HG03378 (cell line): ENCODE measurements around the gene RTF1.

Source experiments
- ATAC-seq: cut with Tn5 transposase; IDR thresholded peaks from one replicate; pipeline ENCODE4 v1.9.1; 2021; ENCODE audit warnings: mild to moderate bottlenecking, moderate library complexity; ENCODE audit not compliant: unreplicated experiment

Gene RTF1

DNA sequence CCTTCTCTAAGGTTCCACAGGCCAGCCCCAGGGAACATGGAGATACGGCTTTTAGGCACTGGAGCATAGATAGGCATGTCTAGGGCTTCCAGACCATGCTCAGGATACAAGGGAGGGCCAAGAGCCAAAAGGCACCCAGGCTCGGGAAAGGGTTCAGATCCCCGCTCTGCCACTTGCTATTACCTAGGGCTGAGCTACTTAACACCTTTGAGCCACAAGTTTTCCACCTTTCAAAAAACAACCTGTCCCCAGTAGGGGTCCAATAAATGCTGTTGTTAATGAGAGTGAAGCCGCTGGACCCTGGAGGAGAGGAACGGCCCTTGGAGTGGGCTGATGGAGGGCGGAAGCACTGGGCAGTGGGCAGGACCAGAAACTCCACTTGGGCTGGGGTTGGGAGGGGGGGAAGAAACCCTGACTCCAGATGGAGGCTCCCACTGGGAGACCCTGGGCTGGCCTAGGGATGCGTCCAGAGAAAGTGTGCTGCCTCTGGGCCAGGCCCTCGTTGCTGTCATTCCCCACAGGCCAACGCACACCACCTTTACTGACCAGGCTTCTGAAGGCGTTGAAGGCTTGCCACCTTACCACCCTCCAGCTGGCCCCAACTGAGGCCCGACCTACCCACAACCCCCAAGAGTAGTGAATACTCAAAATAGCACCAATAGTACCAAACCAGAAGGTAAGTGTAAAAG is 68.2 kb downstream of the RTF1 start:
- no peak for ATAC-seq

DNA sequence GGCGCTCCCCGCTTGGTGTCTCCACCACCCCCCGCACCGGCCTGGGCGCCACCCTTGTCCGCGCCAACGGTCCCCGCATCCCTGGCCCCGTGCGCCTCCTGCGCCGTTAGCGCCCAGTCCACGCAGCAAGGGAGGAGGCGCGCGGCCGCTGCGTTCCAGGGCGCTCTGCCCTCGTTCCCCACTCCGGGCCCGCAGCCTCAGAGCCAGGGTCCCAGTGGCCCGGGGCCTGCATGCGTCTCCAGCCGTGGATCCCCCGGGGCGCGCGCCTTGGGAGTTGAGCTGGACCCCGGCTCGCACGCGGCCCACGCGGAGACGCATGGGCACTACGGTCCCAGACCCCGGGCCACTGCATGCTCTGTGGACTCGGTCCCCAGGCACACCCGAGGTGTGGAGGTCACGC is 69.4 kb downstream of the RTF1 start:
- ATAC-seq = no peak

DNA sequence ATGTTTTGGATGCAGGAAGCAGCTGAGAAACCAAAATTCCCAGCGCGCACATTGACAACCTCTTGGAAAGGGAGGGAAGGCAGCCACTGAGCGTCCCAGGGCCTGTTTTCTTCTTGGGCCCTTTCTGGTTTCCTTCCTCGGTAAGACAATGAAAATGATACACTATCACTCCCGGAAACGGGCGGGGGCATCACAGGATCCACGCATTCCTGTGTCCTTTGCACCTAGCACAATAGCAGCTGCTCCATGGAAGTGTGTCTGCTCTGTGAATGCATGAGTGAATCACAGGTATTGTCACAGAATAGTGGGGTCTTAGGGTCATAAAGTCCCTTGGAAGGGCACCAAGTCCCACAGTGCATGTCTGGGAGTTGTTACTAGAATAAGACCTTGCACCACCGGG is 70.5 kb downstream of the RTF1 start:
- no peak for ATAC-seq

DNA sequence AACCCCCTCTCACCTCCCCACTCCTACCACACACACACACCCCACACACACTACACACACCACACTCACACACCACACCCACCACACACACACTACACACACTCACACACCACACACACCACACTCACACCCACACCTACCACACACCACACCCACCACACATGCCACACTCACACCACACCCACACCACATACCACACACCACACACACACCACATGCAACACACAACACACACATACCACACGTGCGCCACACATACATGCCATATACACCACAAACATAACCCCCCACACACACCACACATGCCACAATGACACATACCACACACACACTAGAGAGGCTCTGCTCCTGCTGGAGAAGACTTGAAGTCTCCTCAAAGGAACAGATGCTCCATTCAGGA is 70.9 kb downstream of the RTF1 start:
- ATAC-seq = no peak

- no peak for ATAC-seq
Measured at GRCh38 chr15:41489641-41490040, 72.7 kb downstream of the RTF1 start.

DNA sequence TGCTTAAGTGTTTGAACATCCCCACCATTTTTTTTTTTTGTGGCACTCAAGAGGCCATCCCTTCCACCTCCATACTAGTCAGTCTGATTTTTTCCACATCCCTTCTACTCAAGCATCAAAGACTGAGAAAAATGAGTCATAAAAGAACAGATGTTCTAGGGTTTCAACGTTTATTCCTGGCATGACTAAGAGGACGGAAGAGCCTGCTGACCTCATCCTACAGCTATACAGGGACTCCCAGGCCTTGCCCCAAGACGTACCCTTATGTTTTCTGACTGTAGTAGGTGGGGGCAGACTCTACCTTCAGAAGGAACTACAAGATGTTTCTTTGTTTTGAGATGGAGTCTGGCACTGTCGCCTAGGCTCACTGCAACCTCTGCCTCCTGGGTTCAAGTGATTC is 73.5 kb downstream of the RTF1 start:
- no peak for ATAC-seq

DNA sequence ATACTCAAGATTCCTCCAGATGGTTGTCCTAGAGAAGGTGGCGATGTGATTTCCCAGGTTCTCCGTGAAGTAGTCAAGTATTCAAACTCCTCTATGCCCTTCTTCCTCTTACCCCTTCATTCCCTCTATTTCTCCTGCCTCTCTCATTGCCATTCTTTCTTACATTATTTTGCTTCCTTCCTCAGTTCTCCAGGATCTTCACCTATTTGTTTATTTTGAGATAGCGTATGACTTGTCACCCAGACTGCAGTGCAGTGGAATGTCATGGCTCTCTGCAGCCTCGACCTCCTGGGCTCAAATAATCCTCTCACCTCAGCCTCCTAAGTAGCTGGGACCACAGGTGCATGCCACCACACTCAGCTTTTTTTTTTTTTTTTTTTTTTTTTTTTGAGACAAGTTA is 75.0 kb downstream of the RTF1 start:
- no peak for ATAC-seq

- ATAC-seq = no peak
Measured at GRCh38 chr15:41492597-41493204, 75.8 kb downstream of the RTF1 start.

DNA sequence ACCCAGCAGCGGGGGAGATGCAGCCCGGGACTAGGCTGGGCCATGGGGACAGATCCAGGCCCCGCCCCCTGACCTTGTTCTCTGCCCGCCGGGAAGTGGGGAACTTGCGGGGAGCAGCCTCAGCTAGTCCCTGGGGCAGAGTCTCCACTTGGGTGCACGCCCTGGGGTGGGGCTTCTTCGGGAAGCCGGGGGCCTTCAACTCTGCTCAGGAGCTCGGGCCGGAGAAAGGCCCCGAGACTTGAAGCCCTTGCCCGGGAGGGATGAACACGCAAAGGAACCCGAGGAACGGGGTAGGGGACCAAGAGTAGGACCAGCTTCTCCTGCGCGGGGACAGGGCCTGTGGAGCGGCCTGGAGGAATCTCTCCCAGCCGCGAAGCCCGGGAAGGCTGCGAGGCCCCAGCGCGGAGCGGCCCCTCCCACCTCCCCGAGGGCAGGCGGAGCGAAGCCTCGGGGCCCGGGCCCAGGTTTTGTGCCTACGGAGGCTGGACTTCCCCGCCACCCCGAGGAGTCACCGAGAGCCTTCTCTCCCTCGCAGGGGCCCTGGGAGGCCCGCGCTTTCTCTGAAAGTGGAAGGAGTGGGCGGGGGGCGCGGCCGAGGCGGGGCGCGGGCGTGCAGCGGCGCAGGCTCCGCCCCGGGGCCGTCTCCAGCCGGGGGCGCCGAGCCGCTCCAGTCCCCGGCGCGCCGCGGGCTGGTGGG is 76.5 kb downstream of the RTF1 start, which contains the start of gene ITPKA:
ITPKA (plus strand) TSS at position 670 of the 697 bp plus-strand sequence. CDS start 54 bp downstream, outside the sequence.
- ATAC-seq = peak; percentile 60

- no peak for ATAC-seq
Measured at GRCh38 chr15:41493902-41494189, 77.0 kb downstream of the RTF1 start.

GRCh38 chr15:41494190-41494921 is 77.5 kb downstream of the RTF1 start:
- no peak for ATAC-seq

DNA sequence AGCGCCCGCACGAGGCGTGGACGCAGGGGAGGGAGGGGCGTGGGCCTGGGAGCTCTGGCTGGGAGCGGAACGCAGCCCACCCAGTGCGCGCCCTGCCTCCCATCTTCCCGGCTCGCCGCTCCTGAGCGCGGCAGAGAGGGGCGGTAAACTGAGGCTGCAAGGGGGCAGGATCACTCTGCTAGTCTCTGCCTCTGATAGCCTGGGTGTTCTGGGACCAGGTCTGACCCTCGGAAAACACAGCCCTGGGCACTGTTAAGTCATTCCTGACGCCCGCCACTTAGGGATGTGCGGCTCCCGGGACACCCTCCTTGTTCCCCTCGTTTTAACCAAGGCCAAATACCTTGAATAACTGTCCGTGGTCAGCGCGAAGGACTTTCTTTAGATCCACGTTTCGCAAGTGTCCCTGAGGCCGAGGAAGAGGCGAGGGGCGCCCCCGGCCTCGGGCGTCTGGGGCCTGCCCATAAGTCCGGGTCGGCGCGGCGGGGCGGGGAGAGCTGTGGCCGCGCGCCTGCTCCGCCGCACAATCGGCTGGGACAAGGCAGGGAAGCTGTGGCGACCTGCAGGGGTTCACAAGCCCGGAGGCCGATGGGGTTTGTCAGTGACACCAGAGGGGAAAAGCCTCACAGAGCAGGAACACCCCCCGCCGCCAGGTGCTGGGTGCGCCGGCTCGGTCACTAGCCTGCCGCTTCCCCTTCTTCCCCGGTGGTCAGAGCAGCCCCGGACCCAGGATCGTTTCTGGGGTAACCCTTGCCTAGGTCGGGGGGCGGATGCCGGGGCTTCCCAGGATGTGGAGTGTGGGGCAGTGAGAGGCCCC is 78.2 kb downstream of the RTF1 start:
- ATAC-seq = no peak

DNA sequence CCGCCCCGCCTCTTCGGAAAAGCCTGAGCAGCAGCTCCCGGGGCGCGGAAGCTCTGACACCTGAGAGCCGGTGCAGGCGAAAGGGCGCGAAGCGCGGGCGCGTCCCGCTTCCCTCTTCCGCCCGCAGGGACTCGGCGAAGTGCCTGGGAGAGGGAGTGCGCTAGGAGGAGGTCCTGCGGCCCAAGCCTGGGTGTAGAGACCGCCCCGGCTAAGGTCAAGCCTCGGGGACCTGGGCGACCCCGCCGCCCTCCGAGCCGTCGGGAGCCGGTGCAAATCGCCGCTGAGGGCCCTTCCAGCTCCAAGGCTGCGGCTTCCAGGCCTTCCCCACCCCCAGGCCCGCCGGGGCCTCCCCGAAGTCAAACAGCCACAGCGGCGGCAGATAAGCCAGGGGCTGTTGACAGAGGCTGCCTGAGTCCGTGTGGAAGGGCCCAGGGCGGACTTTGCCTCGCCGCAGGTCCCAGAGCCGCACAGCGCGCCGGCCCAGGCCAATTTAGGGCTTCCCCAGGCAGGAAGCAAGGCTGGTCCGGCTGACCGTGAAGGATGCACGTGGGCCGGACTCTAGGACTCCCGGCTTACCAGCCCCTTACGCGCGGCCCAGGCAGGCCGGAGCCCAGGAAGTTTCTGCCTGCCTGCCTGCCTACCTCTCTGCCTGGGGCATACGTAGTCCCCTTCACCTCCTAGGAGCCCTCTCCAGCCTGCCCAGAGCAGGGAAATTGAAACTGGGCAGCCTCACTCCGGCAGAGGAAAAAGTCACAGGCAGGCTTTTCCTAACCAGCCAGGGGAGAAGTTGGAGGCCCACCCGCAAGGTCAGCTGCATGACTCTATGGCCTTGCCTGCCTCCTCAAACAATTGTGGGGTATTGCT is 79.1 kb downstream of the RTF1 start:
- no peak for ATAC-seq

GRCh38 chr15:41498657-41499056 is 81.8 kb downstream of the RTF1 start:
- no peak for ATAC-seq

DNA sequence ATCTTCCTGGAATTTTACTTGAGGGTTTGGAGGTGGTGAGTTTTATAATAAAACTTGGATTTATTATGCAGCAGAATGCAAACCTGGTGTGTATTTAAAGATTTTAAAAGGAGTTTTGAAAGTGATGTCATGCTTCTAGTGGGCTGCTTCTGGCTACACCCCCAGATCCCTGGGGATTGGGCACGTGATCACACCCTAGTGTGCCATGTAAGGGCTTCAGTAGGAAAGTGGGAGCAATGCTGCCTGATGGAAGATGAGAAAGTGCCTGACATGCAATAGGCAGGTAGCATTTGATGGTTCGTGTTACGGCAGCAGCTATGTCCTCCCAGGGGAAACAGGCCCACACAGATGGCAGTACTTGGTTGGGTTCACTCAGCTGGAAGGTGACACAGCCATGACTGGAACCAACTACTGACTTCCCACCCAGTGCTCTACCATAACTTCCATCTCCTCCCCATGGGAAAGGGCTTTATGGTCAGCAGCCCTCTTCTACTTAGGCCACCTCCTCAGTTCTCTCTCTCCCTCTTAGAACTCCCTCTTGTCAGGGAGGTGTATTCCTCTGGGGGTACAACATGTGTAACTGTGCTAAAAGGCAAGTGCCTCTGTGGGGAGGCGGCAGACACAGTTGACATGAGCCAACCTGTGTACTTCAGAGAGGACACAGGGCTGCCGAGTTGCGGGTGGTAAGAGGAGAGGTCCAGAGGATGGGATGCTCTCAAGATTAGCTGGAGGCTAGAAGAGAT is 82.4 kb downstream of the RTF1 start:
- ATAC-seq = no peak

DNA sequence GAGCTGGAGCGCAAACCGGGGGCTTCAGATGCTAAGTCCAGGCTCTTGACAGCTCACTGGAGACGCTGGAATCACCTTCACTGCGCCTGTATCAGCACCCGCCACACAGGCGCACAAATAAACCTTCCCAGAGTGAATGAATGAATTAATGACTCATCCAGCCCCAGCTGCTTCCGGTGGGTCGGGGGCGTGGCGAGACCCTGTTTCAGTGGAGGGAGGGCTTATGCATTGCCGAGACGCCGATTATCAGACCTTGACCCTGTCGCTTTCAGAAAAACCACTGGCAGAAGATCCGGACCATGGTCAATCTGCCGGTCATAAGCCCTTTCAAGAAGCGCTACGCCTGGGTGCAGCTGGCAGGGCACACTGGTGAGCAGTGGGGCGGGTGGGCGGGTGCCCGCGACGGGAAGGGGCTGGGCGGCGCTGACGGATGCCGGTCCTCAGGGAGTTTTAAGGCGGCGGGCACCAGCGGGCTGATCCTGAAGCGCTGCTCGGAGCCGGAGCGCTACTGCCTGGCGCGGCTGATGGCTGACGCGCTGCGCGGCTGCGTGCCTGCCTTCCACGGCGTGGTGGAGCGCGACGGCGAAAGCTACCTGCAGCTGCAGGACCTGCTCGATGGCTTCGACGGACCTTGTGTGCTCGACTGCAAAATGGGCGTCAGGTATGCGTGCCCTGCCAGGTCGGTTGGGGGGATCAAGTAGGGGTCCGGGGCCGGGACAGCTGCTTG is 84.5 kb downstream of the RTF1 start:
- ATAC-seq = no peak

DNA sequence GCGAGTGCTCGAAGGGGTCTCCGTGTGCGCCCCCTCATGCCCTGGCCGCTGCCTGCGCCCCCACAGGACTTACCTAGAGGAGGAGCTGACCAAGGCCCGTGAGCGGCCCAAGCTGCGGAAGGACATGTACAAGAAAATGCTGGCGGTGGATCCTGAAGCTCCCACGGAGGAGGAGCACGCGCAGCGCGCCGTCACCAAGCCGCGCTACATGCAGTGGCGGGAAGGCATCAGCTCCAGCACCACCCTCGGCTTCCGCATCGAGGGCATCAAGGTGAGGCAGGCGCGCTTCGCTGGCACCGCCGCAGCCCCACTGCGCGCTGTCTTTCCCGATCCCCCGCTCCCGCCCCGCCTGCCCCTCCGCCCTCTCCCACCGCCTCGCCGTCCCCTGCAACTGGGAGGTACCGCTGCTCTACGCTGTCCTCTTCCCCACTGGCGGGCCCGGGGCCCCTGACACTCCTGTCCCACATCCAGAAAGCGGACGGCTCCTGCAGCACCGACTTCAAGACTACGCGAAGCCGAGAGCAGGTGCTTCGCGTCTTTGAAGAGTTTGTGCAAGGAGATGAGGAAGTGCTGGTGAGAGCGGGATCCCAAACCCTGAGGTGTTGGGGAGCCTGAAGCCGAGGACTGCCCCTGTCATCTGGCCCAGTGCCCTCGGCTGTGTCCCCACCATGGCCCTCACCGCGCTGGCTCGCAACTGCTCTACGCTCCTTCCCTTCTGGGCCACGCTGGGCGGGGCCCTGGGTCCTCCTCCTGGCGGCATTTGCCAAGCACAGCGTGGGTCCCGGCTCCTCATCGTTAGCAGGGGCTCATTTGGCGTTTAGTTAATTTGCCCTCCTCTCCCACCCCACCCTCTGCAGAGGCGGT is 85.3 kb downstream of the RTF1 start:
- no peak for ATAC-seq
